ENCODE results near the gene ARHGAP10.

GRCh38 chr4:147764337-147764736 is 32.4 kb downstream of the ARHGAP10 start:
- no peak for TF ChIP-seq CTCF (IDR thresholded peaks at IDR 0.05)
- TF ChIP-seq POLR2A (IDR thresholded peaks at IDR 0.05) = no peak

All from Peyer's patch (tissue), 4 donors.